A549 (cell line): ENCODE measurements around the gene GTPBP8. TPM values are rescaled to one million over a fixed set of nuclear protein-coding genes. Genes with fewer than 3 reads are reported as not detected.
"Not testable (repeated sequence)": the region's sequence is repeated elsewhere in the genome, so short reads cannot be mapped to it uniquely, and the experiment has no call there.

Experiments used
- ATAC-seq, 2 experiments: fragments of 200-7000 bp in 1 of 2; fragments of >200 bp in 1 of 2; cut with Nextera tagmentation in 1 of 2; cut with Tn5 transposase in 1 of 2; 3 replicates each; pipeline versions ENCODE4 v1.8.0 to v1.9.1; 2018 to 2020; ENCODE audit warnings: mild to moderate bottlenecking in 1 of 2, moderate library complexity in 1 of 2
- CTCF ChIA-PET: fragments of 300-600 bp; sonication (Branson Sonifier 250); formaldehyde crosslinking; extraction: SDS; loops from one replicate; lab custom pipeline; 2021; ENCODE audit warnings: antibody characterized with exemption, inconsistent platforms; lab: Yijun Ruan, JAX
- POLR2A ChIA-PET: fragments of 350-600 bp; formaldehyde crosslinking; extraction: SDS; loops from one replicate; lab custom pipeline; 2021; ENCODE audit warnings: antibody characterized with exemption, inconsistent platforms; lab: Yijun Ruan, JAX
- DNase-seq, 2 experiments: peaks; one replicate each; pipeline versions ENCODE4 v3.0.0 to v3.0.0-alpha.2; 2011 to 2016; ENCODE audit warnings: low read depth in 1 of 2, low spot score in 1 of 2
- FAIRE-seq: peaks from 2 replicates; lab custom pipeline; 2011; peaks lifted over from hg19 to GRCh38; lab: Jason Lieb, UNC
- H3K27ac ChIP-seq, 2 experiments: fragments of >200 bp; sonication (Bioruptor Twin); formaldehyde crosslinking; 3 replicates each; pipeline ENCODE4 v1.5.1; 2016 to 2017
- H3K4me1 ChIP-seq: fragments of >200 bp; sonication (Bioruptor Twin); formaldehyde crosslinking; 3 replicates; pipeline ENCODE4 v1.6.1; 2016
- H3K4me2 ChIP-seq: fragments of >200 bp; sonication (Bioruptor Twin); formaldehyde crosslinking; 3 replicates; pipeline ENCODE4 v1.6.1; 2016
- H3K4me3 ChIP-seq: fragments of >200 bp; sonication (Bioruptor Twin); formaldehyde crosslinking; 3 replicates; pipeline ENCODE4 v1.5.1; 2016
- H3K9me3 ChIP-seq: fragments of >200 bp; sonication (Bioruptor Twin); formaldehyde crosslinking; 3 replicates; pipeline ENCODE4 v1.6.1; 2016
- ATOH8 ChIP-seq: fragments of 250-450 bp; sonication (Bioruptor Pico); IDR thresholded peaks from 2 replicates; pipeline ENCODE4 v1.5.0; 2020; ENCODE audit warnings: low read depth, mild to moderate bottlenecking, moderate library complexity
- BCL3 ChIP-seq: fragments of >200 bp; sonication (Bioruptor Twin); formaldehyde crosslinking; IDR thresholded peaks from 3 replicates; pipeline ENCODE4 v1.6.1; 2016
- CBX8 ChIP-seq: fragments of 200-600 bp; sonication (generic); IDR thresholded peaks from 2 replicates; pipeline ENCODE4 v1.6.1; 2016
- CEBPB ChIP-seq, 2 experiments: fragments of >200 bp in 1 of 2; sonication (Bioruptor Twin) in 1 of 2; formaldehyde crosslinking in 1 of 2; IDR thresholded peaks; 2 replicates each; pipeline ENCODE4 v1.6.1; 2012 to 2016
- CHD2 ChIP-seq: fragments of 150-350 bp; IDR thresholded peaks from 2 replicates; pipeline ENCODE4 v1.6.1; 2014; ENCODE audit warnings: low read length; ENCODE audit not compliant: partially characterized antibody
- CTCF ChIP-seq: fragments of >200 bp; sonication (Bioruptor Twin); formaldehyde crosslinking; IDR thresholded peaks from 3 replicates; pipeline ENCODE4 v1.5.1; 2016
- EHF ChIP-seq: fragments of 250-450 bp; sonication (Bioruptor Pico); IDR thresholded peaks from 2 replicates; pipeline ENCODE4 v1.5.0; 2020; ENCODE audit warnings: mild to moderate bottlenecking
- EP300 ChIP-seq, 2 experiments: fragments of >200 bp; sonication (Bioruptor Twin); formaldehyde crosslinking; IDR thresholded peaks; 2 replicates in 1 of 2; 3 replicates in 1 of 2; pipeline ENCODE4 v1.6.1; 2016 to 2017
- FOXS1 ChIP-seq: fragments of 250-450 bp; sonication (Bioruptor Pico); IDR thresholded peaks from 2 replicates; pipeline ENCODE4 v1.5.0; 2020; ENCODE audit warnings: mild to moderate bottlenecking, moderate library complexity
- HEYL ChIP-seq: fragments of 250-450 bp; sonication (Bioruptor Pico); IDR thresholded peaks from 2 replicates; pipeline ENCODE4 v1.8.0; 2021; ENCODE audit warnings: mild to moderate bottlenecking, moderate library complexity
- HOXB5 ChIP-seq: fragments of 250-450 bp; sonication (Bioruptor Pico); IDR thresholded peaks from 2 replicates; pipeline ENCODE4 v1.5.0; 2020; ENCODE audit warnings: mild to moderate bottlenecking, moderate library complexity
- JUN ChIP-seq, 2 experiments: fragments of >200 bp; sonication (Bioruptor Twin); formaldehyde crosslinking; IDR thresholded peaks; 2 replicates in 1 of 2; 3 replicates in 1 of 2; pipeline ENCODE4 v1.6.1; 2016 to 2017
- JUNB ChIP-seq: fragments of >200 bp; sonication (Bioruptor Twin); formaldehyde crosslinking; IDR thresholded peaks from 2 replicates; pipeline ENCODE4 v1.6.1; 2016
- MAX ChIP-seq: IDR thresholded peaks from 2 replicates; pipeline ENCODE4 v1.6.1; 2012
- NPAS2 ChIP-seq: fragments of 250-450 bp; sonication (Bioruptor Pico); IDR thresholded peaks from 2 replicates; pipeline ENCODE4 v1.8.0; 2022; ENCODE audit warnings: mild to moderate bottlenecking, moderate library complexity, borderline replicate concordance
- PHF8 ChIP-seq: fragments of 200-600 bp; sonication (generic); IDR thresholded peaks from 2 replicates; pipeline ENCODE4 v1.6.1; 2016; ENCODE audit warnings: low read depth, mild to moderate bottlenecking, antibody characterized with exemption, moderate library complexity, borderline replicate concordance
- POLR2A ChIP-seq: IDR thresholded peaks from 2 replicates; pipeline ENCODE4 v1.6.1; 2012; ENCODE audit warnings: mild to moderate bottlenecking, low read length
- RNF2 ChIP-seq: fragments of 200-600 bp; sonication (generic); IDR thresholded peaks from 2 replicates; pipeline ENCODE4 v1.6.1; 2016; ENCODE audit warnings: low read depth, mild to moderate bottlenecking, antibody characterized with exemption, moderate library complexity, borderline replicate concordance
- SMC3 ChIP-seq: fragments of >200 bp; sonication (Bioruptor Twin); formaldehyde crosslinking; IDR thresholded peaks from 3 replicates; pipeline ENCODE4 v1.6.1; 2018; ENCODE audit warnings: inconsistent platforms
- SREBF2 ChIP-seq: fragments of 450-650 bp; IDR thresholded peaks from 2 replicates; pipeline ENCODE4 v1.6.1; 2014; ENCODE audit warnings: mild to moderate bottlenecking, moderate library complexity
- TFCP2L1 ChIP-seq: fragments of 250-450 bp; sonication (Bioruptor Pico); IDR thresholded peaks from 2 replicates; pipeline ENCODE4 v1.5.0; 2021; ENCODE audit warnings: mild to moderate bottlenecking
- ZFP36 ChIP-seq: fragments of 450-650 bp; IDR thresholded peaks from 2 replicates; pipeline ENCODE4 v1.6.1; 2014; ENCODE audit warnings: borderline replicate concordance; ENCODE audit not compliant: partially characterized antibody
- ZNF302 ChIP-seq: fragments of 250-450 bp; sonication (Bioruptor Pico); IDR thresholded peaks from 2 replicates; pipeline ENCODE4 v1.9.0; 2021; ENCODE audit warnings: inconsistent platforms, mild to moderate bottlenecking, moderate library complexity
- ZSCAN20 ChIP-seq: fragments of 250-450 bp; sonication (Bioruptor Pico); IDR thresholded peaks from 2 replicates; pipeline ENCODE4 v1.8.0; 2022; ENCODE audit warnings: mild to moderate bottlenecking, moderate library complexity
- whole genome bisulfite sequencing: methylation state at CpG from one replicate; pipeline ENCODE4 v1.1.6; 2017; ENCODE audit errors: missing lambda C conversion rate; 5-methylcytosine and 5-hydroxymethylcytosine counted together
- polyA plus RNA-seq, 4 experiments: library from polyadenylated mRNA; depleted of rRNA in 3 of 4; stranded (reverse); fragments of >200 nt; fragmentation: RNase III in 1 of 4; extraction: RNeasy Plus Mini Kit Qiagen cat#74134 plus additional on column Dnase treatment in 1 of 4; gene quantifications; 2 replicates in 3 of 4; 3 replicates in 1 of 4; pipeline ENCODE4 v1.2.3, GENCODE V29; 2011 to 2017

Gene GTPBP8
- polyA plus RNA-seq, 2 of the 4 experiments (the other 2 are of a cell fraction) = 18.3 to 26.6 TPM

GRCh38 chr3:113039546-113039945 lies 48.8 kb downstream of the GTPBP8 start:
- Histone ChIP-seq H3K4me1 (no peaks in the 10 kb centered on the region), H3K4me3 (no peak overlapping the region), H3K4me2 (no peak overlapping the region), H3K27ac (no peak overlapping the region), H3K9me3 (no peaks in the 10 kb centered on the region)
- ATAC-seq (no peak), DNase-seq (no peak), FAIRE-seq (no peak)
- POLR2A ChIA-PET = no interaction called here
- TF ChIP-seq TFCP2L1 (CRISPR knock-in tag) (no peak), POLR2A (no peak)
- WGBS = 68% methylated on average over 5 of the region's 5 CpGs
- CTCF ChIA-PET = no interaction called here

GRCh38 chr3:113040231-113040630 lies 49.4 kb downstream of the GTPBP8 start:
- Histone ChIP-seq H3K4me2 (no peak overlapping the region), H3K27ac (no peak overlapping the region), H3K4me1 (no peaks in the 10 kb centered on the region)
- FAIRE-seq (no peak), ATAC-seq (no peak)
- 48% methylated on average over 4 of the region's 4 CpGs for WGBS
- CTCF ChIA-PET = interaction anchor here (1.0 kb wide), 1 partner anchor 248 kb away, joined by 9 read pairs; no protein-coding TSS in a partner anchor
- POLR2A ChIA-PET = no interaction called here
- TF ChIP-seq BCL3 = no peak
- TF ChIP-seq CEBPB (IDR thresholded peaks at IDR 0.05) = no peak
- no peak for TF ChIP-seq SREBF2
- TF ChIP-seq ZFP36 = no peak
- TF ChIP-seq JUNB = no peak
- no peak for TF ChIP-seq MAX
- TF ChIP-seq, all 56 proteins: peak for 0
- H3K4me3 ChIP-seq = no peak overlapping the region
- no peak for DNase-seq
- no peaks in the 10 kb centered on the region for H3K9me3 ChIP-seq

- CTCF ChIA-PET = interaction anchor here (0.8 to 3.7 kb wide), 5 partner anchors 9 to 461 kb away, joined by 3 to 22 read pairs (median 3); no protein-coding TSS in a partner anchor
- Histone ChIP-seq H3K4me1 (no peaks in the 10 kb centered on the region), H3K9me3 (no peaks in the 10 kb centered on the region), H3K27ac (no peak overlapping the region), H3K4me2 (no peak overlapping the region), H3K4me3 (no peak overlapping the region)
- no peak for FAIRE-seq
- ATAC-seq = no peak
- POLR2A ChIA-PET = no interaction called here
- TF ChIP-seq FOXS1 (CRISPR knock-in tag) (no peak), CTCF (no peak), HEYL (CRISPR knock-in tag) (no peak), POLR2A (no peak), MAX (no peak), EHF (CRISPR knock-in tag) (no peak), RNF2 (no peak), PHF8 (no peak), CHD2 (no peak), NPAS2 (CRISPR knock-in tag) (no peak), EP300 (IDR thresholded peaks at IDR 0.05) (no peak), ZSCAN20 (CRISPR knock-in tag) (no peak), CBX8 (no peak), ZNF302 (CRISPR knock-in tag) (no peak), SMC3 (no peak), JUN (IDR thresholded peaks at IDR 0.05) (no peak), HOXB5 (no peak), CEBPB (IDR thresholded peaks at IDR 0.05) (no peak), ATOH8 (CRISPR knock-in tag) (no peak)
- 12% methylated on average over 2 of the region's 2 CpGs for WGBS
- DNase-seq = no peak
Observed at GRCh38 chr3:113043686-113044085, 52.9 kb downstream of the GTPBP8 start.

- H3K4me3 ChIP-seq, POLR2A ChIA-PET, ATAC-seq, H3K9me3 ChIP-seq, FAIRE-seq, H3K4me1 ChIP-seq, H3K4me2 ChIP-seq, H3K27ac ChIP-seq, DNase-seq: not testable (repeated sequence)
- no CpG with 5 or more reads among the region's 55 CpGs for WGBS
- CTCF ChIA-PET = interaction anchor here (3.7 kb wide), 1 partner anchor 12 kb away, joined by 17 read pairs; no protein-coding TSS in a partner anchor
Observed at GRCh38 chr3:113046186-113046965, 55.6 kb downstream of the GTPBP8 start.
